GM21825 (cell line): ENCODE data around the gene SMYD2.
"Not testable (repeated sequence)": the region's sequence is repeated elsewhere in the genome, so short reads cannot be mapped to it uniquely, and the experiment has no call there.

Experiments used
- ATAC-seq: cut with Tn5 transposase; IDR thresholded peaks from one replicate; pipeline ENCODE4 v1.9.1; 2021; ENCODE audit warnings: mild to moderate bottlenecking, moderate library complexity; ENCODE audit not compliant: unreplicated experiment

SMYD2 gene

DNA sequence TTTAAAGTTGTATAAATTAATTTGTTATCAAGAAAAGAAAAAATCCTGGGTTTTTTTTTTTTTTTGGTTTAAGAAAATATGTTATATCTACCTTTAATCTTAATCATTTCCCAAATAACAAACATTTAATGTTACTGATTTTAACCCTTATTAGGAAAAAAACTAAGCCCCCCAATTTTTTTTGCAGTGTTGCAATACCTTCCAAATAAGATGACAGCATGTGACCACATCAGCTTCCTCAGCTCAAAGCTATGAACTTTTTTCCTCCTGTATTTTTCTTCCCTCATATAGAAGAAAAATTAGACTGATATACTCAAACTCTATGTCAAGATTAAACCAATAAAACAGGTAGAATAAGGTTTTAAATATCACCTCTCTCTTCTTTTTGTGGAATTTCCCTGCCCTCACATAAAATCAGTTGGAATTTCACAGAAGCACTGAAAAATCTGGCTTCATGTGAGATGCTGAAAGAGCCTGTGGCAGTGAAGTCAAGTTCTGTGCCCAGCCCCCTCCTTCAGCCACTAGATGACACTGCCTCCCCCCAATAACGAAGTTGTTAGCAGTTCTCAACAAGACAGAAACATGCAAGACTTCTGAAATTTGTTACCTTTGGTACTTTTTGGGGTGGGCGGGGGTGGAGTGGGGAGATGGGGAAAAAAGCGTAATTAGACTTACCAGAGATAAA lies 9.6 kb upstream of the SMYD2 start:
- ATAC-seq: no peak

DNA sequence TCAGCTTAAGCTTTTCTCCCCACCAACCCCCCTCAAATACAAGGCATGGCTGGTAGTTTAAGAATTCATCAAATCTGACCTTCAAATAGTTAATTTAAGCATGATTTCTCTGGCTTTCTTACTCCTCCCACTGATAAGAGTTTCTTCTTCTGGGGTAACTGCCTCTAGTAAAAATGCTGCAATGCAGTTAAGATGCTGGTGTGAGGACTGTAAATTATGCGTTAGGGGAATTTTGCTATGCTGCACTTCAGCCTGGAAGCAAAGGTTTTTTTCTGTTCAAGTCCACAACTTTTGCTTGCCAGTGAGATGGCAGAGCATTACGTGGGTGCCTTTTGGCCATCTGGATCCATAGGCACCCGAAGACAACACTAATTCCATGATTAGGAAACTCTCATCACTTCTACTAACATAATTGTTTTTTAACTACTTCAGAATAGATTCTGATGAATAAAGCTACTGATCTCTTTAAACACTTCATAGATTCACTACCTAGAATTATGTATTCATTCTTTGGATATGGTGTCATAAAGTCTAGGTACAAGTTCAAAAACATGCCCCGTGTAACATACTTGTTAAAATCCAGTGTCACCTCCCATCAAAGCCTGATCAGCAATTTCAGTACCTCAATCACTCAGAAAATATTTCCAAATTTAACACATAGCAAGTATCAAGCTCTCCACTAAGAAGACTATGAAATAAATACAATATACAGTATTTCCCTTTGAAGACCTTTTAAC lies 8.8 kb upstream of the SMYD2 start:
- no peak for ATAC-seq

DNA sequence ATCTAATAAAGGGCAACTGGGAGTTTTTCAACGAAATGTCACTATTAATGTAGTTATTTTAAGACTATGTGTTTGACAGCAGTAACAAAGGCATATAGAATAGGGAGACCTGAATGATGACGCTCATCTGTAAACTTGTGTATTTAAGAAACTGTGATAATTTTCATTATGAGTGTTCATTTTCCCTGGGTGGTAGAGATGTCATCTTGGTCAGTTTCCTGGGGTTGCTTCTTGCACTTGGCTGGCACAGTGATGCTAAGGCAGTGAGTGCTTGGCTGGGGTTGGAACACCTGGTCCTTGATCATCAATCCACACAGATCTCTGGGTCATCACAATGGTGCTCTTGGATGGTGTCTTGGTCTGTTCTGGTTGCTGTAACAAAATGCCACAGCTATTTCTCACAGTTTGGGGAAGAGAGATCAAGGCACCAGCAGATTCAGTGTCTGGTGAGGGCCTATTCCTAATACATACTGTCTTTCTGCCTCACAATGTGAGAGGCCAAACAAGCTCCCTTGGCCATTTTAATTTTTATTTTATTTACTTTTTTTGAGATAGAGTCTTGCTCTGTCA lies 7.9 kb upstream of the SMYD2 start:
- ATAC-seq: no peak

DNA sequence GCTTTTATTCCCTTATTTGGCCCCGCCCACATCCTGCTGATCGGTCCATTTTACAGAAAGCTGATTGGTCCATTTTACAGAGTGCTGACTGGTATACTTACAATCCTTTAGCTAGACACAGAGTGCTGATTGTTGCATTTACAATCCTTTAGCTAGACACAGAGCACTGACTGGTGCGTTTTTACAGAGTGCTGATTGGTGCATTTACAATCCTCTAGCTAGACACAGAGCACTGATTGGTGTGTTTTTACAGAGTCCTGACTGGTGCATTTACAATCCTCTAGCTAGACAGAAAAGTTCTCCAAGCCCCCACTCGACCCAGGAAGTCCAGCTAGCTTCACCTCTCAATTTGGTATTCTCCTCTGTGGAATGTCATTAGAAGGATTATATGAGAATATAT lies 5.3 kb upstream of the SMYD2 start:
- not testable (repeated sequence) for ATAC-seq

DNA sequence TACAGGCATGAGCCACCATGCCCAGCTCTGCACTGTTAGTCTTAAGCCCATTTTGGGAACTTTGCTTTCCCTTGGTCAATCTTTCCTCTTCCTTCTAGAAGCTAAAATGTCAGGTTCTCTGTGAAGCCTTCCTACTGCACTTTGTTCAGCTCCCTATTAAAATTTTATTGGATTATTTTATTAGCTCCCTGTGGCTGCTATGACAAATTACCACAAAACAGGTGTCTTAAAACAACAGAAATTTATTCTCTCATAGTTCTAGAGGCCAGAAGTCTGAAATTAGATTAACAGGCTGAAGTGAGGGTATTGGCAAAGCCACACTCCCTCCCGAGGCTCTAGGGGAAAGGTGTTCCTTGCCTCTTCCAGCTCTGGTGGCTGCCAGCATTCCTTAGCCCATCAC lies 4.2 kb upstream of the SMYD2 start:
- ATAC-seq: no peak

DNA sequence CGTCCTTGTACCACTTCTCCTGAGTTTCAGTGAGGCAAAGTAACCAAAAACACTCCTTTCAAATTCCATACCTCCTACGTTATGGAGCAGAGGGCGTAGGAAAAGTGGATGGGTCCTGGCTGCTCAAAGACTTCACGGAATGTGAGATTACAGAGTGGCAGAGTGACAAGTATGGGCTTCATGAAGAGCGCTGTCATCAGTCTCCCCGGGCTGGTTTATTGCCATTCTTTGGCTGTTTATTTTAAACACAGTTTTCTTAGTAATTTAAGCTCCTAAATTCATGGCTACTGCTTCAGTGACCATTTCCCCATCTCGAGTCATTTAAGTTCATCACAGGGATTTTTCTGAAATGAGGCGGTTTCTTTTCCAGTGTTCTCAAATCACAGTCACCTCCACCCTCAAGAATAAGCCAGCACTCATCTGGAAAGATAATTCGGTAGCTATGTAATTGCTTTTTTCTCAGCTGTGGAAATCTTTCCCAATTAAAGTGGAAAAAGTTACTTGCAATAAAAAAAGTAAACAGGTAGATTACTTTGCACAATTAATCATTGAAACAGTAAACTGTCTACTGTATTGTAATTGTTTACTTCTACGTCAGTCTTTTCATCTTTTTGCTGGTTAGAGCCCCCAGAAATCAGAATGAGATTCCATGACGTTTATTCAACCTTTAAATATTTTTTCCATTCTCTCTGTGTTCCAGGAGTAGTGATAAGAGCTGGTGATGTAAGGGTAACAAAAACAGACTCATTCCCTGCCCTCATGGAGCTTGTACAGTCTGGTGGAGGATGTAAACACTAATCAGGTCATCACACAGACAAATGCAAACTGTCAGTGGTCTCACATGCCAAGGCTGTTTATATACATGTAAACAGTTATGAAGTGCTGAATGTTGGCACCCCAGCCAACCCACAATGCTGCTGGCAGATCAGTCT lies 3.0 kb upstream of the SMYD2 start:
- ATAC-seq: no peak

DNA sequence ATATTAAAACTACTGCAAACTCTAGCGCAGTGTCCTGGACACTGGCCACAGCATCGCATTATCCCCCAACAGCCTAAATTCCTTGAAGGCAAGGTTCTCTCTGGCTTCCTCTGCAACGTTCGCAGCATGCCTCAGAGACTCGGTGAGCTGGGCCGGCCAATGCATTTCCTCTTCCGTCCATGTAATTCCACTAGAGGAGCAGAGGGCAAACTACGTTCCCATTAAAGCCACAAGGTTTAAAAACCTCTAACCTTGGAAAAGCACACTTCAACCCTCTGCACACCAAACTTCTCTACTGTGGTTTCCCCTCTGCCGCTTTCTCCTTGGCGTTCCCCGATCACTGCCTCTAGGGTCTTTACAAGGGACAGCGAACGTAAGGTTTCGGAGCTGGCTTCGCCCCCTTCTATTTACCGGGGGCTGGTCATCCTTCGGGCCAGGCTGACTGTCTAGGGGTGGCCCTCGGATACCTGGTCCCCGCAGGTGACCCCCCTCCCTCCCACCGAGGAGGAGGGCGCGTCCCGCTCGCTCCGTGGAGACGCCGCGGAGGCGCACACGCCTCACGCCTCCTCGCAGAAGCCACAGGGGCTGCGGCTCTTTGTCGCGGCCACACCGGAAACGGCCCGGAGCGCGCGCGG lies 456 bp upstream of the SMYD2 start:
- ATAC-seq: peak; percentile 19

DNA sequence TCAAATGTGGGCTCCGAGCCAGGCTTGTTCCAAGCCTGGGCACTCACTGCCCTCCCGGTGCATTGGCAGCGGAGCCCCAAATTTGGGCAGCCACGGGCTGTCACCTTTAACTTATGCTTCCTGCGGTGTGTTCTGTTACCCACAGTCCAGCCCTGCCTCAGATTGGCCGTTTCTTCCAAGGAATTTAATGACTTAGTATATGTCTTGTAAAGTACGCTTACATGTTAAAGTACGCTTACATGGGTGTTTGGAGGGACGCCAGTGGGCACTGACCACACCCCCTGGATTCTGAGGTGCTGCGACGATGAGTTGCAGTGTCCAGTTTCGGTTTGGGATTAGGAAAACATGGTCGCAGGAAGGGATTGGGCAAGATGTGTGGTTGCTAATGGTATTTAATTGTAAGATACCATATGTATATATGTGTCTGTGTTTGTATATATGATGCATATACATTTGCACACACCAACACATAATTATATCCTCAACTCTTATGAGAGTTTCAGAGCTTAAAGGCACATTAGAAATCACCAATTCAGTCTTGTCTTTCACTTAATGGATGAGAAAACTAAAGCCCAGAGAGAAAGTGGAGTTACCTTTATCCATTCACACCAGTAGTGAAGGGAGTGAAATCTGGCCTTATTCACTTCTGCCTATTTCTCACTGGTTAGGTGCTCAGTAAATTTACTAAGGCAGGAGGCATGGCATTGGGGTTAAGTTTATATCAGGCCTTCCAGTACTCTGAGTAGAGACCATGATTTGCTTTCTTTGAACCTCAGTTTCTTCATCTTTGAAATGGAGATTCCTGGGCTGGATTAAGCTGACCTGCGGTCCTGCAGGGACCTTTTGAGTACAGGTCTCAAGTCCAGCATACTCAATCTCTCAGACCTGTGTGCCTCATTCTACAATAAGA lies 1.0 kb downstream of the SMYD2 start:
- ATAC-seq: no peak

DNA sequence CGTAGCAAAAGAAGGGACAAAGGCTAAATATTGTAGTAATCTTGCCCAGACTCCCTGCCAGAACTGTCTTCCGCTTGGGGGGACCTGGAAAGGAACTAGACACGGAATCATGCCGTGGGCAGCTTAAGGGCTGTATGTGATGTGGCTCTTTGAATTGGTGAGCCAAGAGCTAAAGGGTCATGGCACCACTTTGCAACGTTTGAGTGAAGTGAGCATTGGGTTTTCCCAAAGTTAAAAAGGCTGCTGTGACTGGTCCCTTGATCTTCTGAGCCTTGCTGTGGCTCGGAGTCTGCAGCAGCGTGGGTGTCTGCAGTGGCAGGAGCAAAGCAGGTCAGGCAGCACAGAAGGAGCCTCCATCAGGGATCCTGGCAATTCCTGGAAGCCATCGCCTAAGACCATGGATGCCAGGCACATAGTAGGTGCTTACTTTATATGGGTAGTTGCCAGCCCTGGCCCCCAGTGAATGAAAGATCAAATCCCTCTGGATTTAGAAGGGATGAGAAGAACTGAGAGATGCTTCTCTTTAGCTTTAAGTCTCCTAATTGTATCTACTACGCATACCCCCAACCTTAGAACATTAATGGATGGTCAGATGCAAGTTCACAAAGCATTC lies 1.8 kb downstream of the SMYD2 start:
- no peak for ATAC-seq

DNA sequence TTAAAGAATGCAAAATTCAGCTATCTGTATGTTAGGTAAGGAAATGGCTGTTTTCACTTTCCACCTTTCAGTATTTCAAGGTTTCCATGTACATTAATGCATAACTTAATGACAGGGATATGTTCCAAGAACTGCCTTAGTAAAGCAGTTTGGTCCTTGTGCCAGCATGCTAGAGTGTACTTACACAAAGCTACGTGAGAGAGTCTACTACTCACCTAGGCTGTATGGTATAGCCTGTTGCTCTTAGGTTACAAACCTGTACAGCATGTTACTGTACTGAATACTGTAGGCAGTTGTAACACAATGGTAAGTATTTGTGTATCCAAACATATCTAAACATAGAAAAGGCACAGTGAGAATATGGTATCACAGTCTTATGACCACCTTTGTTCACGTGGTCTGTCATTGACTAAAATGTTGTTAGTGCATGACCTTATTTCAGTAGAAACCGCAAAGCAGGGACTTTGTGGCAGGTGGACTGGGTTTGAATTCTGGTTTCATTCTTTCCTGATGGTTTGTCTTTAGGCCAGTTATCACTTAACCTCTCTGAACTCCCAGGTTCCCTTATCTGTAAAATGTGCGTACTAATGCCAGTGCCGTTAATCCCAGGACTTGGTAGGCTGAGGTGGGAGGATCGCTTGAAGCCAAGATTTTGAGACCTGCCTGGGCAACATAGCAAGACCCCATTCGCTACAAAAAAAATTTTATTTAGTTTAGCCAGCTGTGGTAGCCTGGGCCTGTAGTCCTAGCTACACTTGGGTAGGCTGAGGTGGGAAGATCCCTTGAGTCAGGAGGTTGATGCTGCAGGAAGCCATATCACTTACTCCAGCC lies 4.9 kb downstream of the SMYD2 start:
- ATAC-seq: no peak

DNA sequence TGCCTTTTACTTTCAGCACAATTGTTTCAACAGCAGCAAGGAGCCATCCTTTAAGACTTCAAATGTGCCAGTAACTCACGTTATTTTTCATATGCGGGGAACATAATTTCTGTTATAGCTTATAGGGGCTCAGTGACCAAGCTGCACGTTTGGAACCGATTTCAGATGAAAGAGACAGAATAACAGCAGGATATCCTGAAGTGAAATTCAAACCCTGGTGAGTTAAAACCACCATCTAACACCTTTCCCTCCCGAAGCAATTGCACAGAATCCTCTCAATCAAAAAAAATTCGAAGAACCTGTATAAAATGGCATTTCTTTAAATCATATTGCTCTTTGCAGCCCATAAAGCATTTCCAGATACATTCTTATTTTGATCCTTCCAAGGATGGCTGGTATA lies 6.9 kb downstream of the SMYD2 start:
- ATAC-seq: no peak

DNA sequence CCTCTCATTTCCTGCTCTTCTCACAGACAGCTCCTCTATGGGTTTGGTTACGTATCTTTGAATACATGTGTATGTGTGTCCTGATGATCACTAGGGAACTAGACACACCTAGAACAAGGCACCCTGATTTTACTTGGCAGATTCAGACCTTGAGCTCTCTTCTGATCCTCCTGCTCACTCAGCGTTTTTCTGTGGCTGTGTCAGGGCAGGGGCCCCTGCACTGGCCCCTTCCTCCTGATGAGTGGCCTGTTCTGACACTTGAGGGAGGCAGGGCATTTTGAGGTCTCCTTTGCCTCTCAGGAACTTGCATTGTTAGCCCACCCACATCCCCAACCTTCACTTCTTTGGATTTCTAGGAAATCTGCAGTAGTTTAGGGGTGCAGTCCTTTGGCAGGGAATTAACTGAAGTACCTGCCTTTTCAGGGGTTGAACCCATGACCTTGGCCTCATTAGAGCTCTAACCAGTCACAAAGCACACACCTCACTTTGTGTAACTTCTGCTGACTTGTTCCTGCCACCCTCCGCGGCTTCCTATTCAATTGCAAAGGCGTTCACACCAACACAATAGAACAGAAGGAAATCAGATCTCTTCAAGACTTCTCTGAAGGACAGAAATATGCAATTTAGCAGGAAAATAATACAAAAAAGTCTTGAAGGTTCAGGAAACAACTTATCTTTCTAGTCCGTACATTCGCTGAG lies 8.8 kb downstream of the SMYD2 start:
- ATAC-seq: no peak

DNA sequence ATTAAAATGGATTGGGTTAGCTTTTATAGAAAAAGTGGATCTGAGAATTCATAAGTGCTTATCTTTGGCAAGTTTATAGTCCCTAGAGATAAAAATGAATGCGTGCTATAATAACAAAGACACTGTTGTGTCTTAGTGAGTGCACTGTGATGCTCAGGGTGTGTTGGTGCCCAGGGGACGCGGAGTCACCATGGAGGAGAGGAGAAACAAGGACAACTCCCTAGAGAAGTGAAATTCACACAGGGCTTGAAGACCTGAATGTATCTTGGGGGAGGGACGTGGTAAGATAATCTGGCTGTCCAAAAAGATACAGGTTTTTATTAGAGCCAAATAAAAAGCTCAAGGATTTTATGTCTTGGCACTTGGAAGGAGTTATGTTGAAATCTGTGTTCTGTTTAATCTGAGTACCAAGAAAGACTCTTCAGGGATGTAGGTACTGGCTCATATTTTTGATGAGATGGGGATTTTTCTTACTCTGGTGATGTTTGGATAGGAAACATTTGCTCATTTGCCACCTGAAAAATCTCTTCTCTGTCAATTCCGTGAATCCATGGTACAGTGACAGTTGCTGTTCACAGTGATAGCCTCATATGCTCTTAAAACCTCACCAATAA lies 9.6 kb downstream of the SMYD2 start:
- no peak for ATAC-seq

DNA sequence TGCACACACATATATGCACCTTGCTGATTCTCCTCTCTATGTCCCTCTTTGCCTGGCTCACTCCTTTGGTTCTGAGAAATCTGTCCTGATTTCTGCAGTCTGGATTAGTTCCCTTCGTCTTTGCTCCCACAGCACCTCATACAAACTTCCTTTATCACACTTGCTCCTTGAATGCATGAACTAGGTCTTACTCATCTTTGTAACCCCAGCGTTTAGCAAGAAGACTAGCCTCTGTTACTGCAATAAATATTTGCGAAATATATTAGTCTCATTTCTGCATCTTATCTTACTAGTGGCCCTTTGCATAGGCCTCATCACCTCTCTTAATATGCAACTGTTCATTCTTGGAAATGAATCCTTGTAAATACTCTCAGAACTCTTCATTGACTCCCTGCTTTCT lies 11.4 kb downstream of the SMYD2 start:
- no peak for ATAC-seq

DNA sequence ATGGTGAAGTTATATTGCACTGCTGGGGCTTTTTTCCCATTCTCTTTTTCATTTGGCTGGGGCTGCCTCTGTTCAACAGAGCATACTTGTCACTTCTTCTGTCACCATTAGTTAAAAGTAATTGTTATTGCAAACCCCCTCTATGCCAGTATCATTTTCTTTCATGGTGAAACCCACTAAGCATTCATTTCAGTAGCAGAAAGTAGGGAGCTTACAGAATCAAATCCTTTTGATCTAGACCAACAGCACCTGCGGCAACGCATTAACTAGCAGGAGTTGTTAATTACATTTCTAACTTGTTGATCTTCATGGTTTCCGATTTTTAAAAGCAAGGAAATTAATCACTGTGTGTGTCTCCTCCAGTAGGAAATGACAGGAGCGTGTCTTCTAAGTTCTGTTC lies 15.0 kb downstream of the SMYD2 start:
- ATAC-seq: no peak

DNA sequence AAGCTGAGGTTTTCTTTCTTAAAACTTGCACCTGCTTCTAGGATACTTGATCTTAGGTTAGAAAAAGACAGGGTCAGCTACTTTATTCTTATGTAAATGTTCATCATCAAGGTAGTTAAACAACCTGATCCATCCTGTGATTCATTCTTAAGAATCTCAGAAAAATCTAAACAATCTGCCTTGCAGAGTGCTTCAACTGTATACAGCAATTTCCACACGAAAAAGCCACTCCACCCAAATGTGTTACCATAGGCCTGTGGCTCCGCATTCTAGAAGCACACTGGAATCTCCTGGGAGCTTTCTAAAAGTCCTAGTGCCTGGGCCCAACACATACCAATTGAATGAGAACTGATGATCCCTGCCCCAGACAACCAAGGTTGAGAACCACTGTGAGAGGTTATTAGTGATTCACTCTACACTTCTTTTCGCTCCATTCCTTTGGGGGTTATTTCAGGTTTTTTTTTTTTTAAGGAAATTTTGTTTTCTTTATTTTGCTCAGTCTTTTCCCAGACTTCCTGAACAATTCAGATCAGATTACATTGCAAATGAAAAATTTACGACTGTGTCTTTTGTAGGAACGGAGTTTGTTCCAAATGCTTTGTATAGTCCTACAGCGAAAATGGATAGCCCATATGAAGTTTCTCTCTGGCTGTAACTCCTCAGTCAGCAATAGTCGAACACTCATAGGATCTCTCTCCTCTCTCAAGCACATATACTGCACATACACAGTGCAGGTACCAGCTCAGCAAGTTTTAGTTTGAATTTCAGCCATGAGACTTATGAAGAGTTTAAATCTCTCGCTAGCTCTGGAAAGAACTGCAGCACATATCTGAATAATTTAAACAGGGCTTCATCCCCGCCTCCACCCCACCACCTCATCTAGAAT lies 16.1 kb downstream of the SMYD2 start:
- ATAC-seq: no peak
